WTC11 (cell line): ENCODE data around the gene SLC29A3.

Experiments used
- AFF4 ChIP-seq: sonication (generic); formaldehyde crosslinking; IDR thresholded peaks from 2 replicates; pipeline ENCODE4 v1.8.1; 2023; ENCODE audit warnings: mild to moderate bottlenecking, missing genetic modification reagents, borderline replicate concordance
- CREM ChIP-seq: sonication (generic); formaldehyde crosslinking; IDR thresholded peaks from 2 replicates; pipeline ENCODE4 v1.8.1; 2022; ENCODE audit warnings: mild to moderate bottlenecking, missing genetic modification reagents, moderate library complexity
- CTCF ChIP-seq: fragments of 200-600 bp; IDR thresholded peaks from 2 replicates; pipeline ENCODE4 v1.8.0; 2022; ENCODE audit warnings: antibody characterized with exemption
- ELF4 ChIP-seq: sonication (generic); formaldehyde crosslinking; IDR thresholded peaks from 2 replicates; pipeline ENCODE4 v1.8.1; 2022; ENCODE audit warnings: low read depth, mild to moderate bottlenecking, moderate library complexity, missing genetic modification reagents
- IRF2 ChIP-seq: sonication (generic); formaldehyde crosslinking; IDR thresholded peaks from 2 replicates; pipeline ENCODE4 v1.8.0; 2022; ENCODE audit warnings: low read depth, missing genetic modification reagents, borderline replicate concordance

GRCh38 chr10:71390921-71391690 lies 72.0 kb downstream of the SLC29A3 start:
- TF ChIP-seq CTCF, result no peak
- no peak for TF ChIP-seq AFF4 (CRISPR knock-in tag)
- no peak for TF ChIP-seq CREM (CRISPR knock-in tag)
- no peak for TF ChIP-seq ELF4 (CRISPR knock-in tag)
- TF ChIP-seq IRF2 (CRISPR knock-in tag), result no peak
